HUES64 (cell line): ENCODE results near the gene FKBP9. TPM values are rescaled to one million over a fixed set of nuclear protein-coding genes. Genes with fewer than 3 reads are reported as not detected.
"Not testable (repeated sequence)": the region's sequence is repeated elsewhere in the genome, so short reads cannot be mapped to it uniquely, and the experiment has no call there.

Experiments used
- H3K27ac ChIP-seq: 2 replicates; pipeline ENCODE4 v1.7.0; 2013; ENCODE audit warnings: low read depth, low read length, inconsistent platforms
- H3K27me3 ChIP-seq: 2 replicates; pipeline ENCODE4 v1.6.1; 2013; ENCODE audit warnings: mild to moderate bottlenecking, low read length; ENCODE audit not compliant: insufficient read depth
- H3K36me3 ChIP-seq: 2 replicates; pipeline ENCODE4 v1.6.1; 2013; ENCODE audit warnings: mild to moderate bottlenecking, low read length; ENCODE audit not compliant: insufficient read depth
- H3K4me1 ChIP-seq: 2 replicates; pipeline ENCODE4 v1.6.1; 2013; ENCODE audit warnings: mild to moderate bottlenecking, low read length, moderate library complexity; ENCODE audit not compliant: insufficient read depth
- H3K4me3 ChIP-seq: 2 replicates; pipeline ENCODE4 v1.5.1; 2013; ENCODE audit warnings: mild to moderate bottlenecking, low read length, moderate library complexity
- H3K9ac ChIP-seq: 2 replicates; pipeline ENCODE4 v1.6.1; 2013; ENCODE audit warnings: mild to moderate bottlenecking, low read depth, low read length
- H3K9me3 ChIP-seq: 2 replicates; pipeline ENCODE4 v1.6.1; 2013; ENCODE audit warnings: low read depth, low read length; ENCODE audit not compliant: insufficient read depth
- WGBS: fragments of 150-250, 120-280 bp; methylation state at CpG from one replicate; pipeline ENCODE4 v1.1.7; 2013; ENCODE audit warnings: missing lambda C conversion rate; 5-methylcytosine and 5-hydroxymethylcytosine counted together
- polyA plus RNA-seq, 2 experiments: library from polyadenylated mRNA; stranded (reverse); fragments of 50-300 nt; gene quantifications; one replicate each; pipeline ENCODE4 v1.2.3, GENCODE V29; 2013

The FKBP9 gene, protein sequence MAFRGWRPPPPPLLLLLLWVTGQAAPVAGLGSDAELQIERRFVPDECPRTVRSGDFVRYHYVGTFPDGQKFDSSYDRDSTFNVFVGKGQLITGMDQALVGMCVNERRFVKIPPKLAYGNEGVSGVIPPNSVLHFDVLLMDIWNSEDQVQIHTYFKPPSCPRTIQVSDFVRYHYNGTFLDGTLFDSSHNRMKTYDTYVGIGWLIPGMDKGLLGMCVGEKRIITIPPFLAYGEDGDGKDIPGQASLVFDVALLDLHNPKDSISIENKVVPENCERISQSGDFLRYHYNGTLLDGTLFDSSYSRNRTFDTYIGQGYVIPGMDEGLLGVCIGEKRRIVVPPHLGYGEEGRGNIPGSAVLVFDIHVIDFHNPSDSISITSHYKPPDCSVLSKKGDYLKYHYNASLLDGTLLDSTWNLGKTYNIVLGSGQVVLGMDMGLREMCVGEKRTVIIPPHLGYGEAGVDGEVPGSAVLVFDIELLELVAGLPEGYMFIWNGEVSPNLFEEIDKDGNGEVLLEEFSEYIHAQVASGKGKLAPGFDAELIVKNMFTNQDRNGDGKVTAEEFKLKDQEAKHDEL
- polyA plus RNA-seq (2013, experiment 1 of 2) = 8.8 TPM
- 12.0 TPM for polyA plus RNA-seq (2013, experiment 2 of 2)

DNA sequence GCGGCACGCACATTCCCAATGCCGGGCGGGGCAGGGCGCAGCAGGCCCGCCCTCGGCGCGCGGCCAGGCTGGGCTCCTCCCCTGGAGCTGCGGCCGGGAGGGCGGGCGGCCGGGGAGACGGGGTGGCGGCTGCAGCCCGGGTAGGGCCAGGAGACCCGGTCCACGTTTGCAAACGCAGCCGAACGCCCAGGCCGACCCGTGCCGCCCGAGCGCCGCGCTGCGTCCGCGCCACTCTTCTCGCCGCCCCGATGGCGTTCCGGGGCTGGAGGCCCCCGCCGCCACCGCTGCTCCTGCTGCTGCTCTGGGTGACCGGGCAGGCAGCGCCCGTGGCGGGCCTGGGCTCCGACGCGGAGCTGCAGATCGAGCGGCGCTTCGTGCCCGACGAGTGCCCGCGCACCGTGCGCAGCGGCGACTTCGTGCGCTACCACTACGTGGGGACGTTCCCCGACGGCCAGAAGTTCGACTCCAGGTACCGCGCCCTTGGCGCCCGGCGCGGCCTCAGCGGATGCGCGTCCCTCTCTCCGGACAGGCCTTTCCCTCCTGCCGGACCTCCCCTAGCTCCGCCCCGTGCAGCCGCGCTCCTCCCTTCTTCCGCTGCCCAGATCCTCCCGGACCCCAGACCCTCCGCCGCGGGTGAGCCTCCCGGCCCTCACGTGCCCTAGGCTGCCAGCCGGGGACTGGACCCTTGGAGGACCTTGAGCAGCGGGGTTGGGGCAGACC lies at the start of gene FKBP9:
FKBP9 (plus strand) TSS at position 115 of the 720 bp plus-strand sequence; CDS start at position 249, 134 bp downstream.
- no peaks in the 10 kb centered on the region for H3K9me3 ChIP-seq
- WGBS = under 1% methylated on average over 91 of the region's 91 CpGs
- peaks cover 59% of the 10 kb centered on the region for H3K27me3 ChIP-seq
- H3K4me3 ChIP-seq = peak within 1 kb of the TSS; percentile 73
- H3K36me3 ChIP-seq = no peaks in the 10 kb centered on the region
- peak within 1 kb of the TSS; percentile 68 for H3K9ac ChIP-seq
- H3K27ac ChIP-seq = no peak within 1 kb of the TSS
- H3K4me1 ChIP-seq = peaks cover 4% of the 10 kb centered on the region; the same call in 1 of the 2 replicates

DNA sequence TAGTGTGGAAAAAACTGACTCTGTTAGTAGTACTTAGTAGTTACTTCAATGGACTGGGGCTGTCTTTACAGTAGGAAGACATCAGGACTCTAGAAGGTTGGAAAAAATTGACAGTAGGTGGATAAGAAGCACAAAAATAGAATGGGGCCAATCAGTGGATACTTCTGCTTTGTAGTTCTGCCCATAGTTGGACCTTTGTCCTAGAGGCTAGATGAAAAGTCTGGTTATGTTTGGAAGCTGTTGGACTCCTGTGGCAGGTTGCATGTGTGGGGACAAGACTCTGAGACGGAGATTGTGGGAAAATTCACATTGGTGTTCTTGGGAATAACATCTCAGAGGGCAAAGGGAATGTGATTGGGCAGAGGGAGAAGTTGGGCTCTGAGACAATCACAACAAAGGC lies 47.0 kb upstream of the FKBP9 start:
- no peaks in the 10 kb centered on the region for H3K36me3 ChIP-seq
- H3K9me3 ChIP-seq = no peaks in the 10 kb centered on the region
- H3K4me3 ChIP-seq = no peak overlapping the region
- H3K4me1 ChIP-seq = peaks cover 5% of the 10 kb centered on the region; the same call in 1 of the 2 replicates
- H3K27me3 ChIP-seq = peaks cover 5% of the 10 kb centered on the region; the same call in 1 of the 2 replicates
- no peak overlapping the region for H3K27ac ChIP-seq
- no peak overlapping the region for H3K9ac ChIP-seq
- 88% methylated on average over 1 of the region's 1 CpG for WGBS

DNA sequence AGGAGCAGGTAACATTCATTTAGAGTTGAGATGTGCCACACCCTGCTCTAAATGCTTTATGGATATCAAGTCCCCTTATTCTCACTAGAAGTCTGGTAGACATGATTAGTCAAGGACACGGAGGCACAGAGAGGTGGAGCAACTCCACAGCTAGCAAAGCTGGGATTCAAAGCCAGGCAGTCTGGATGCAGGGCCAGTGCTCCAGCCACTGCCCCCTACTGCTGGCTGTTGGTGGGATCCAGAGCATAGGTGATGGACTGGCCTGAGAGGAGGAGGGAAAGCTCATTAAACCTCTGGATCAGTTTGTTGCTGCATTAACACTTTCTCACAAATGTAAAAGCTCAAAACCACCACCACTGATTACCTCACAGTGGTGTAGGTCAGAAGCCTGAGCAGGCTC lies 43.1 kb upstream of the FKBP9 start:
- no peaks in the 10 kb centered on the region for H3K9me3 ChIP-seq
- 68% methylated on average over 1 of the region's 1 CpG for WGBS
- H3K9ac ChIP-seq = no peak overlapping the region
- H3K4me1 ChIP-seq = no peaks in the 10 kb centered on the region
- H3K4me3 ChIP-seq = no peak overlapping the region
- H3K27me3 ChIP-seq = peaks cover 10% of the 10 kb centered on the region; the same call in 1 of the 2 replicates
- no peak overlapping the region for H3K27ac ChIP-seq
- no peaks in the 10 kb centered on the region for H3K36me3 ChIP-seq

DNA sequence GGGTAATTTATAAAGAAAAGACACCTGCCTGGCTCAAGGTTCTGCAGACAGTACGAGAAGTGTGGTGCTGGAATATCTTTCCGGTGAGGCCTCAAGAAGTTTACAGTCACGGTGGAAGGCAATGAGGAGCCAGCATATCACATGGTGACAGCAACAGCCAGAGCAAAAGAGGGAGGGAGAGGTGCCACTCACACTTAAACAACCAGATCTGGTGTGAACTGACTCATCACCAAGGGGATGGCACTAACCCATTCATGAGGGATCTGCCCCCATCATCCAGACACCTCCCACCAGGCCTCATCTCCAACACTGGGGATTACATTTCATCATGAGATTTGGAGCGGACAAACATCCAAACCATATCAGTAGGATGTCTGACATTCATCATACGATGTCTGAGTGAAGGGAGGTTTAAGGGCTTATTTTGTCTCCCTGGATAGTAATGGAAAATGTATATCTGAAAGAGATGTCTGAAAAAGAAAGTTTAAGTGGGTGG lies 42.2 kb upstream of the FKBP9 start:
- Histone ChIP-seq H3K27me3 (peaks cover 5% of the 10 kb centered on the region; the same call in 1 of the 2 replicates), H3K9me3 (no peaks in the 10 kb centered on the region), H3K9ac (no peak overlapping the region), H3K36me3 (no peaks in the 10 kb centered on the region), H3K4me3 (no peak overlapping the region), H3K27ac (no peak overlapping the region), H3K4me1 (no peaks in the 10 kb centered on the region)
- 93% methylated on average over 5 of the region's 5 CpGs for WGBS

DNA sequence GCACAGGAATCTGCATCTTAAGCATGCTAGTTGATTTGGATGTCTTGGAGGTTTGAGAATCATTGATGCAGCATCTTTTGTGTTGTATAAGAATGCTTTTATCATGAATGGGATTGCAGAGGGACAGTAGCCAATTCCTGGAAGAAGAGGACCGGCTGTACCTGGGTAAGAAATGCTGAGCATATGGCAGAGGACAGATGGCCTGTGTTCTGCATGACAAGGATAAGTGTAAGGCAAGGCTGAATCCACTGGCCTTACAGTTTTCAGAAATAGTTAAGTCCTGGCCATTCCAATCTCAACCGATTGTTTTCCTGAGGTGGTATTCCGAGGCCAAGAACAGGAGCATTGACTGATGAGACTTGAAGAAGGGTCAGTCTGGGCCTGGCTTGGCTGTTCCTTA lies 41.2 kb upstream of the FKBP9 start:
- peaks cover 5% of the 10 kb centered on the region; the same call in 1 of the 2 replicates for H3K27me3 ChIP-seq
- no peak overlapping the region for H3K9ac ChIP-seq
- no peak overlapping the region for H3K27ac ChIP-seq
- 93% methylated on average over 3 of the region's 3 CpGs for WGBS
- H3K36me3 ChIP-seq = no peaks in the 10 kb centered on the region
- H3K9me3 ChIP-seq = no peaks in the 10 kb centered on the region
- no peak overlapping the region for H3K4me3 ChIP-seq
- H3K4me1 ChIP-seq = no peaks in the 10 kb centered on the region

DNA sequence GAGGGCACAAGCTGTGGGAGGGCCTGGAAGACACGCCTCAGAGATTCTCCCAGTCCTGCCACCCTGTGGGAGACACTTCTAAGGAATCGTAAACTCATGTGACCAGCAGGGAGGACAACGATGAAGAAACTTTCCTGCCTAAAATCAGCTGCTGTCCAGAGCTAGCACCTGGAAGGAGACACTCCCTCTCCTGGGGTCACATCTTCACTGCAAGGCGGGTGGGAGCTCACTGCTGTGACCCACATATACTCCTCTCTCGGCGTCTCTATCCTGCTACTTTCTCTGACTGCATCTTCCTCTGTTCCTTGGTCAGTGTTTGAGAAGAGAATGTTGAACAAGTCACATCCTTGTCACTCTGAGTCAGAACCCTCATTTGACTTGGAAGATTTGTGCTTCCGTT lies 40.2 kb upstream of the FKBP9 start:
- not testable (repeated sequence) for H3K27me3 ChIP-seq, H3K9ac ChIP-seq, H3K9me3 ChIP-seq, H3K4me3 ChIP-seq, H3K27ac ChIP-seq, H3K36me3 ChIP-seq, H3K4me1 ChIP-seq
- 87% methylated on average over 2 of the region's 7 CpGs for WGBS

DNA sequence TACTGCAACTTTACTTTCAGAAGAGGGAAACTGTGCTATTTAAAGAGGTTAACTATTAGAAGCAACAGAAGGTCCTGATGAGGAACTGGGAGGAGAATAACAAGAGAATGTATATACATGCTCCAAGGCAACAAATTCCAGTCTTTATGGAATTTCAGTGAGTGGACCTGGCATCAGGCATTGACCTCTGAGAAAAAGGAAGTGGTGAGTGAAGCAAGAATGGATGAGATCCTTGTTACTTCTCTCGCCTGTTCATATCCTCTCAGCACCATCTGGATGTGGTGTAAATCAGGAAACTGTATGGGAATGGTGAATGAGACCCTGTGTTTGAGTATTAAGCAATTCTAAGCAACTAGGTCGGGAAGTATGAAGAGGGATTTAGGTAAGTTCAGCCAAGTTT lies 35.3 kb upstream of the FKBP9 start:
- Histone ChIP-seq H3K27ac (no peak overlapping the region), H3K36me3 (no peaks in the 10 kb centered on the region), H3K9me3 (no peaks in the 10 kb centered on the region), H3K4me1 (no peaks in the 10 kb centered on the region), H3K4me3 (no peak overlapping the region), H3K27me3 (peaks cover 28% of the 10 kb centered on the region), H3K9ac (no peak overlapping the region)
- 89% methylated on average over 2 of the region's 2 CpGs for WGBS

DNA sequence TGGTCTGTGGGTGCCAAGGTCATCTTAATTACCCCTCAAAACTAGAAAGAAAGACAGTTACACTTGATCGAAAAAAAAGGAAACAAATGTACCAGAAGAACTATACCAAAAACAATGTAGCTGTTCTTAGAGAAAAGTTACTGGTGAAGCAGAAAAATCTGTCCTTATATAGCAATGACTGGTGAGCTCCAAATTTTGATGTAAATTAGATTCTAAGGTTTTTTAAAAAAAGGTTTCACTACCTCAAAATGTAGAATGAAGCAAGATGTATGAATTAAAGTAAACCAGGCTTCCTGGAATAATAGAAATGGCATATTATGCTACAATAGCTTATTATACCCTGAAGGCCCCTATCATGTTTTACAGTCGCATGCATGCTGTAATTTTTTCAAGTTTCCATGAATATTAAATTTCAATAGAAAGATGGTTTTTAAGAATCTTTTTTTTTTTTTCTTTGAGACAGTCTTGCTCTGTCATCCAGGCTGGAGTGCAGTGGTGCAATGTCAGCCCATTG lies 28.4 kb upstream of the FKBP9 start:
- no peaks in the 10 kb centered on the region for H3K9me3 ChIP-seq
- no peaks in the 10 kb centered on the region for H3K36me3 ChIP-seq
- H3K27me3 ChIP-seq = peaks cover 77% of the 10 kb centered on the region
- no peak overlapping the region for H3K9ac ChIP-seq
- no peak overlapping the region for H3K27ac ChIP-seq
- 67% methylated on average over 1 of the region's 2 CpGs for WGBS
- no peak overlapping the region for H3K4me3 ChIP-seq
- no peaks in the 10 kb centered on the region for H3K4me1 ChIP-seq

DNA sequence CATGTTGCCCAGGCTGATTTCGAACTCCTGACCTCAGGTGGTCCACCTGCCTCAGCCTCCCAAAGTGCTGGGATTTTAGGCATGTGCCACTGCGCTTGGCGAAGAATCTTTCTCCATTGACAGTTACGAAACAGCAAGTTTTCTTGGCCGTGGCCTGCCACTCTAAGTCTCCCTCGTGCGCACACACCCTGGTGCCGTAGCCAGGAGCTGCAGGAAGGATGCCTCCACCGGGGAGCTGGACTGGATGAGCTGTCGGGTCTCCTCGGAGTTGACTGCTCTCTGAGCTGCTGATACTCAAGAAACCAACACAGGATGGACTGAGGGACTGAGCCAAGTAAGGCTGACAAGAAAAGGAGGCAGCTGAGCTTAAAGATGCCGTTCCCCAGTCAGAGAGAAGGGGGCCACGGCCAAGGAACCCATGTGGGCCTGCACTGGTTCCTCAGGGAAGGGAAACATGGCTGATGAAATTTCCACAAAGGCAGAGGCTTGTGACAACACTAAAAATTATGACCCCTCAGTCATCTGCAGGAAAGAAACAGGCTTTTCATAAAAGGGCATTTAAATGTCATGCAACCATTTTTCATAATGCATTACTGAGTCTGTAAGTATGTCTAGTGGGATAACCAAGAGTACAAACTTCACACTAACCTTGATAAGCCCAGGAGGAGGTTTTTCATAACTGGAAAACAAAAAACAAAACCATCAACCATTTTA lies 27.7 kb upstream of the FKBP9 start:
- Histone ChIP-seq H3K9ac (no peak overlapping the region), H3K27me3 (peaks cover 82% of the 10 kb centered on the region), H3K36me3 (no peaks in the 10 kb centered on the region), H3K9me3 (no peaks in the 10 kb centered on the region), H3K4me1 (no peaks in the 10 kb centered on the region), H3K27ac (no peak overlapping the region), H3K4me3 (no peak overlapping the region)
- WGBS = 88% methylated on average over 13 of the region's 13 CpGs

DNA sequence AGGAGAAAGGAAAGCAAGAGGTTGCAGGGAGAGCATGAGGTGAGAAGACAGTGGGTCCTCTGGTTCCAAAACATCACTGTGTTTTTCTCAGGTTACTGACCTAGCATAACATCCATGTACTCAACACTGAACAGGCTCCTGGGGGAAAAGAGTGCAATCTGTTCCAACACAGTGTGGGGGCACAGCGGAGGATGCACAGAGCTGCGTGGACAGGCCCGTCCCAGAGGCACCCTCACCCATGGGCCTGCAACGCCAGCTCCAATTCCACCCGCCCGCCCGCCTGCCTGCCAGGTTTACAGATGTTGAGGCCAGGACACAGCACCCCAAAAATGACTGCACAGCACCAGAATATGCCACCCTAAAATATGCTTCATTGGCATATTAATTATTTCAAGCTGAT lies 26.9 kb upstream of the FKBP9 start:
- peaks cover 80% of the 10 kb centered on the region for H3K27me3 ChIP-seq
- no peaks in the 10 kb centered on the region for H3K36me3 ChIP-seq
- H3K4me1 ChIP-seq = no peaks in the 10 kb centered on the region
- no peak overlapping the region for H3K27ac ChIP-seq
- H3K4me3 ChIP-seq = no peak overlapping the region
- H3K9me3 ChIP-seq = no peaks in the 10 kb centered on the region
- no peak overlapping the region for H3K9ac ChIP-seq
- 91% methylated on average over 7 of the region's 7 CpGs for WGBS
